A673 (cell line): ENCODE results near the gene MMP28. TPM values are rescaled to one million over a fixed set of nuclear protein-coding genes. Genes with fewer than 3 reads are reported as not detected.

Source experiments
- BruUV-seq: library from RNA; stranded (reverse); fragments of 400-500 nt; replicated peaks from 2 replicates; lab custom pipeline; 2021; lab: Mats Ljungman, UMichigan
- CTCF ChIA-PET: fragments of 300-600 bp; sonication (Branson Sonifier 250); formaldehyde crosslinking; loops from one replicate; lab custom pipeline; 2022; ENCODE audit warnings: antibody characterized with exemption; lab: Charles Lee
- POLR2A ChIA-PET: fragments of 300-600 bp; sonication (Branson Sonifier 250); formaldehyde crosslinking; loops from one replicate; lab custom pipeline; 2022; ENCODE audit warnings: antibody characterized with exemption; ENCODE audit not compliant: low non-redundant PET; lab: Charles Lee
- DNase-seq: peaks from one replicate; pipeline ENCODE4 v3.0.0-alpha.2; 2015; ENCODE audit warnings: low spot score
- H3K27ac ChIP-seq: fragments of 200-600 bp; sonication (generic); 2 replicates; pipeline ENCODE4 v1.5.1; 2016; ENCODE audit warnings: mixed run types, low read depth, mild to moderate bottlenecking, mixed read lengths, antibody characterized with exemption, low read length; ENCODE audit not compliant: poor library complexity, severe bottlenecking
- H3K27me3 ChIP-seq: fragments of 200-600 bp; sonication (generic); replicated peaks from 2 replicates; pipeline ENCODE4 v1.6.1; 2017; ENCODE audit warnings: mixed run types, low read depth, mild to moderate bottlenecking, mixed read lengths, antibody characterized with exemption, low read length; ENCODE audit not compliant: insufficient read depth, poor library complexity
- H3K36me3 ChIP-seq: fragments of 200-600 bp; sonication (generic); 2 replicates; pipeline ENCODE4 v1.6.1; 2016; ENCODE audit warnings: mixed run types, mild to moderate bottlenecking, mixed read lengths, antibody characterized with exemption, low read length; ENCODE audit not compliant: insufficient read depth, poor library complexity, severe bottlenecking
- H3K4me1 ChIP-seq: fragments of 200-600 bp; sonication (generic); 2 replicates; pipeline ENCODE4 v1.6.1; 2017; ENCODE audit warnings: mixed run types, mild to moderate bottlenecking, mixed read lengths, antibody characterized with exemption, low read length; ENCODE audit not compliant: insufficient read depth, poor library complexity, severe bottlenecking
- H3K4me3 ChIP-seq: fragments of 200-600 bp; sonication (generic); 2 replicates; pipeline ENCODE4 v1.5.1; 2016; ENCODE audit warnings: low read depth, mixed run types, mild to moderate bottlenecking, mixed read lengths, low read length; ENCODE audit not compliant: poor library complexity, severe bottlenecking
- H3K9me3 ChIP-seq: fragments of 200-600 bp; sonication (generic); 2 replicates; pipeline ENCODE4 v1.6.1; 2016; ENCODE audit warnings: mixed run types, low read depth, mild to moderate bottlenecking, mixed read lengths, antibody characterized with exemption, low read length; ENCODE audit not compliant: poor library complexity, severe bottlenecking
- EZH2 ChIP-seq: fragments of 200-600 bp; sonication (generic); IDR thresholded peaks from 2 replicates; pipeline ENCODE4 v1.6.1; 2017; ENCODE audit warnings: borderline replicate concordance, low read depth, mild to moderate bottlenecking, mixed read lengths, antibody characterized with exemption, low read length; ENCODE audit not compliant: poor library complexity, severe bottlenecking
- intact Hi-C: fragments of 100-400 bp; cut with micrococcal nuclease; formaldehyde crosslinking; loops from one replicate; pipeline ENCODE4 v1.10.0; 2022; ENCODE audit not compliant: unreplicated experiment
- total RNA-seq: library from RNA; stranded (reverse); gene quantifications from 2 replicates; pipeline ENCODE4 v1.2.3, GENCODE V29; 2021
- TF ChIP-seq, protein P1 (sequence below): fragments of 300-800, 200-600 bp; sonication (generic); conservative IDR thresholded peaks from 2 replicates; pipeline ENCODE4 v1.5.1; 2017; ENCODE audit warnings: low read depth, mild to moderate bottlenecking, antibody characterized with exemption, low read length, moderate library complexity, mixed read lengths

Gene MMP28
- total RNA-seq, 1 experiment from 2014 or later: not detected

GRCh38 chr17:35729405-35729833 lies 66.0 kb downstream of the MMP28 start:
- ChIA-PET CTCF (no interaction called here), POLR2A (no interaction called here)
- DNase-seq: no peak
- Histone ChIP-seq H3K27ac (no peak overlapping the region), H3K36me3 (no peaks in the 10 kb centered on the region), H3K9me3 (no peaks in the 10 kb centered on the region), H3K4me1 (peaks cover 12% of the 10 kb centered on the region), H3K4me3 (no peak overlapping the region), H3K27me3 (no peaks in the 10 kb centered on the region)
- intact Hi-C loops: no loop called here
- TF ChIP-seq, protein P1, sequence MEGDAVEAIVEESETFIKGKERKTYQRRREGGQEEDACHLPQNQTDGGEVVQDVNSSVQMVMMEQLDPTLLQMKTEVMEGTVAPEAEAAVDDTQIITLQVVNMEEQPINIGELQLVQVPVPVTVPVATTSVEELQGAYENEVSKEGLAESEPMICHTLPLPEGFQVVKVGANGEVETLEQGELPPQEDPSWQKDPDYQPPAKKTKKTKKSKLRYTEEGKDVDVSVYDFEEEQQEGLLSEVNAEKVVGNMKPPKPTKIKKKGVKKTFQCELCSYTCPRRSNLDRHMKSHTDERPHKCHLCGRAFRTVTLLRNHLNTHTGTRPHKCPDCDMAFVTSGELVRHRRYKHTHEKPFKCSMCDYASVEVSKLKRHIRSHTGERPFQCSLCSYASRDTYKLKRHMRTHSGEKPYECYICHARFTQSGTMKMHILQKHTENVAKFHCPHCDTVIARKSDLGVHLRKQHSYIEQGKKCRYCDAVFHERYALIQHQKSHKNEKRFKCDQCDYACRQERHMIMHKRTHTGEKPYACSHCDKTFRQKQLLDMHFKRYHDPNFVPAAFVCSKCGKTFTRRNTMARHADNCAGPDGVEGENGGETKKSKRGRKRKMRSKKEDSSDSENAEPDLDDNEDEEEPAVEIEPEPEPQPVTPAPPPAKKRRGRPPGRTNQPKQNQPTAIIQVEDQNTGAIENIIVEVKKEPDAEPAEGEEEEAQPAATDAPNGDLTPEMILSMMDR: no peak
- TF ChIP-seq EZH2: no peak
- no TSS peak for BruUV-seq

DNA sequence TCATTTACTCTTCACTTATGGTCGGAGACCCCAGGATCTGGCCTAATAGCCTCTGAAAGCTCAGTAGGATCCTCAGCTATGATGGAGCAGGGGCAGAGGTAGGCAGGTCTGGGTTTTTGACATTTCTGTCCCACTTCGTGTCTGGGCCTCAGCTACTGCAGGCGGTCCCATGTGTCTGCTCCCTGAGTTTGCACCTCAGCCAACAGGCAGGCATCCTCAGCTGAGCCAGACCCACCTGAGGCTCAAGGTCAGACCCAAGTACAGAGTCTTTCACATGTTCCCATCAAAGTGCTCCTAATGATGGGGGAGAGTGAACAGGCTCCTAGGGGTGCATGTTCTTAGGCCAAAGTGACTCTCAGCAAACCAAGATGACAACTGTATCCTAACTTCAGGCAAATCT lies 66.9 kb downstream of the MMP28 start:
- ChIA-PET CTCF (no interaction called here), POLR2A (no interaction called here)
- no TSS peak for BruUV-seq
- Histone ChIP-seq H3K27ac (no peak overlapping the region), H3K4me1 (peaks cover 12% of the 10 kb centered on the region), H3K27me3 (no peaks in the 10 kb centered on the region), H3K36me3 (peaks cover 4% of the 10 kb centered on the region), H3K9me3 (no peaks in the 10 kb centered on the region), H3K4me3 (no peak overlapping the region)
- DNase-seq: no peak
- intact Hi-C loops: no loop called here
- no peak for TF ChIP-seq EZH2
- TF ChIP-seq, protein P1: no peak

GRCh38 chr17:35727635-35728034 lies 67.8 kb downstream of the MMP28 start:
- peaks cover 4% of the 10 kb centered on the region for H3K36me3 ChIP-seq

More at GRCh38 chr17:35727635-35728034, 67.8 kb downstream of the MMP28 start:
- H3K9me3 ChIP-seq: no peaks in the 10 kb centered on the region
- intact Hi-C loops: no loop called here
- H3K4me3 ChIP-seq: no peak overlapping the region
- no peak for TF ChIP-seq EZH2
- TF ChIP-seq, protein P1: no peak
- CTCF ChIA-PET: no interaction called here
- no TSS peak for BruUV-seq
- DNase-seq: no peak
- H3K4me1 ChIP-seq: peaks cover 12% of the 10 kb centered on the region
- no peaks in the 10 kb centered on the region for H3K27me3 ChIP-seq
- POLR2A ChIA-PET: no interaction called here
- H3K27ac ChIP-seq: no peak overlapping the region
